G401 (cell line): ENCODE measurements around the gene KIFC3. TPM values are rescaled to one million over a fixed set of nuclear protein-coding genes. Genes with fewer than 3 reads are reported as not detected.

Experiments used
- DNase-seq: peaks from one replicate; pipeline ENCODE4 v3.0.0-alpha.2; 2015; ENCODE audit warnings: low spot score
- in situ Hi-C: cut with HindIII; loops from 2 replicates; pipeline ENCODE4 v1.10.0; 2016; ENCODE audit warnings: low sequenced_read_pairs, mixed read lengths
- total RNA-seq: library from RNA; depleted of rRNA; stranded (reverse); fragments of >200 nt; shearing (Covaris generic); gene quantifications from 2 replicates; pipeline ENCODE4 v1.2.3, GENCODE V29; 2014

The KIFC3 gene
- total RNA-seq, 1 experiment from 2014 or later, result 53.5 TPM

DNA sequence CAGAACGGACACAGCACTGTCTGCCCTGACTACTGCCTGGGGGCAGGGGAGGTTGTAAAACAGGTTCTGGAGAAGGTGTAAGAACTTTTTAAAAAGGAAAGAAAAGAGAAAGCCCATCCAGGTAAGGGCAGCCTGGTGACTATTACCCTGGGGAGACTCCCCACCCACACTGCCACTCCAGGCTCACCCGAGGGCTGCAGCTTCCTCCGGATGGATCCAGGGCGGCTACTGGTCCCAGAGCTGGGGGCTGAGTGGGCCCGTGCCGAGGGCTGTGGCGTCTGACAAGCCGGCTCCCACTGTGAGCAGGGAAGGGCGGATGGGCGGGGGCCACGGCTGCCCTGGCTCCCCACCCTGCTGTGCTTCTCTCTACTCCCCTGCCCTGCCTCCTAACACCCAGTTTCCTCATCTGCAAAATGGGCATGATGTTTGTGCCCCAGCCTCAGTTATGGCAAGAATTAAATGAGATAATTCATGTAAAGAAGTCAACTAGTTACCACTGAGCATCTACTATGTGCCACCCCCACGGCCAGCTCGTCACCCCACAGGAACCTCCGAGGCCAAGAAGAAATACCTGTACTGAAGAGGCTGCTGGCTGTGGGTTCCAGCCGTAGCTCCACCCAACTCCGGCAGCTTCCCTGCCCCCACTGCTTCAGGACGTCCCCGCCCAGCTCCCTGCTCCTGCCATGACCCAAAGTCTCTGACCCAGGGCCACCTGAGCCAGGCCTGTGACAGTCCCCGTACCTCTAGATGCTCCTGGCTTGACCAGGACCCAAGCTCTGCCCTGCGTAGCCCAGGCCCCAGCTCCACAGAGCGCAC is 42.5 kb downstream of the KIFC3 start:
- in situ Hi-C loops, result loop anchor here (5.0 kb wide), 1 partner anchor 38 kb away; no protein-coding TSS in a partner anchor

GRCh38 chr16:57759131-57759530 is 43.2 kb downstream of the KIFC3 start:
- in situ Hi-C loops, result loop anchor here (5.0 kb wide), 1 partner anchor 38 kb away; no protein-coding TSS in a partner anchor
- no peak for DNase-seq

More for the DNA sequence above, 42.5 kb downstream of the KIFC3 start:
- no peak for DNase-seq

DNA sequence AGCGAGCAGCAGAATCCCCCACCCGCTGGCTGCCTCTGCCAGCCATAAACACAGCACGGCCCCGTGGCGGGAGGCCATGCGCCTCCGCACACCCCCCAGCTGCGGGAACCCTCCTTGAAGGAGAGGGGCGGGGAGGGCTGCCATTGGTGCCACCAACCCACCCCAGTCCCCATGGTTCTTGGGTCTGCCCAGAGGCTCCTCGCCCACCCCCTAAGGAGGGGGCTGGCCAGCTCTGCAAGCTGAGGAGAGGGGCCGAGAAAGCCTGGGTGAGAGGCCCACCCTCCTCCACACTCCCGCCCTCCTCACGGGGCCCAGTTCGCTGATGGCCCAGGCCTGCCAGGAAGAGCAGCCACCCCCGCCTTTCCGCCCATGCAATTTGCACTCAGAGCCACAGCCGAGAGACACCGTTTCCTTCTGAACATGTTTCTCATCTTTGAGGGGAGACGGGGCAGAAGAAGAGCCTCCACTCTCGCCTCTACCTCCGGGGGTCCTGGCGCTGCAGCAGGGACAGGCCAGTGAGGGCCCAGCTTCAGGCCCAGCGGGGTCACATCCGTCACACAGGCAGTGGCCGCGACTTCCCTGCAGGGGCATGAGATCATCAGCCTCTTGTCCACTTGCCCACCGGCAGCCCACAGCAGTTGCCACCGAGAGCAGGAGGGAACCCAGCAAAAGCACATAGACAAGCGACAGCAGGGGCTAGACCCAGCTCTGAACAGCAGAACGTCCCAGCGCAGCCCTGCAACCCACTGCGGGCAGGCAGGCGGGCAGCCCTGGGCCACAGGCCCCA is 43.8 kb downstream of the KIFC3 start:
- no peak for DNase-seq
- in situ Hi-C loops, result loop anchor here (5.0 kb wide), 1 partner anchor 39 kb away; no protein-coding TSS in a partner anchor

DNA sequence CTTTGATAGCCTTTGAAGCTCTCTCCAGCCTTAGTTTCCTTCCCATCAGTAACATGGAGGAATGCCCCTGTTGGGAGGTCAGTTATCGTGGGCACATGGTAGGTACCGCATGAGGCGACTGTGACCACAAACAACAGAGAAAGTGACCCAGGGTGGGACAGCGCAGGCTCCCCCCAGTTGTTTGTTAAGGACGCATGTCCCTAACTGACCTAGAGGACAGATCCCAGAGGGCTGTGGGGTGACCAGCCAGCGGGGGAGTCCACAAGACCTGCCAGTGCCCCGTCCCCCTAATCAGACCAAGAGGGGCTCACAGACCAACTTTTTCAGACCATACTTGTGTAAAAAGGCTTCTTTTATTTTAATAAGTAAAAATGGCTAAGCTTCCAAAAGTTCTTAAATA is 44.4 kb downstream of the KIFC3 start:
- in situ Hi-C loops, result loop anchor here (5.0 kb wide), 1 partner anchor 39 kb away; no protein-coding TSS in a partner anchor
- DNase-seq, result no peak

DNA sequence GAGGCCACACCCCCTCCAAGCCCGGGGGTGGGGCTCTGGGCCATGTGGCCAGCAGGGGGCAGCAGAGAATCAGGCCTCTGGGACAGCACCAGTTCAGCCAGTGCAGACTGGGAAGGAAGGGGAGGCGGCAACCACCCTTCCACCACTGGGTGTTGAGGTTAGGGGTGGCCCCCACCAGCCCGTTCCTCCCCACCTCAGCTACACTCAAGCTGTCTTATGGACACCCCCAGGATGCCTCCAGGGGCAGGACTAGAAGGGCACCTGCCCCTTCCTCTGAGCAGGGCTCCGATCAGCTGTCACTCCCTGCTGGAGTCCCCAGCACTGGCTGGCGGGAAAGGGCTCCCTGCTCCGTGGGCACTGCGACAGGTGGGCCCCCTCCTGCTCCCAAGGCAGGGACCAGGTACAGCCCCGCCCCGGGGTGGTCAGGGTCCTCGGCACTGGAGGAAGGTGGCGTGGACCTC is 44.9 kb downstream of the KIFC3 start:
- in situ Hi-C loops, result loop anchor here (5.0 kb wide), 1 partner anchor 40 kb away; no protein-coding TSS in a partner anchor
- DNase-seq, result peak; percentile 71

DNA sequence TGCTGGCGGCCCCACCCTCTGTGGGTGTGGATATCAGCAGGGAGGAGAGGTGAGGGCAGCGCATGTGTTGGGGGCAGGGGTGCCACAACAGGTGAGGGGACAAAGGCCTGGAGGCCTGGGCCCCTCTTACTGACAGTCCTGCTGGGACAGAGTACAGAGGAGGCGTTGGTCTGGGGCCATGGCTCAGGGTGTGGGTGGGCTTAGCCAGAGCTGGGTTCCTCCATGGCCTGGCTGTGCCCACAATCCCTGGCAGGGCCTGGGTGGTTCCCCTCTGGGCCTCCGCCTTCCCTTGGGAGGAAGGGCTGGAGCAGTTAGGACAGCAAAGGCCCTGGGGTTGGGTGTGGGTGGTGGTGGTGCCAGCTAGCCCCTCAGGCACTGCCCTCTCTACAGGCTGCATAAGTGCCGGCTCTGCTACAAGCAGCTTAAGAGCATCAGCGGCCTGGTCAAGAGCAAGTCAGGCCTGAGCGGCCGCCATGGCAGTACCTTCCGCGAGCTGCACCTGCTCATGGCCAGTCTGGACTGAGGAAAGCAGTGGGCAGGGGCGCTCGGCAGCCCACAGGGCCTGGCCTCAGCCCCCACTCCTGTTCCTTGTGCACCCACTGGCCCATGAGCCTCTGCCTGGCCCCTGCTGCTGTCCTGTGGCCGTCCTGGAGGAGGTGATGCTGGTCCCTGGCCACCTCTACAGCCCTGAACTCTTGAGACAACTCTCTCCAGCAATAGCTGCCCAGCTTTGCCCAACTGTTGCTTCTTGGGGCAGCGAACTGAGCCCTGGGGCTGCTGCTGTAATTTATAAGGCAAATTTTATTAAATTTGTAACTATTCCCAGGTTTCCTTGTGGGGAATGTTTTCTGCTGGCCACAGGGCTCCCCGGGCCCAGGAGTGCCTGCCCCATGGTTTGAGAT is 45.6 kb downstream of the KIFC3 start:
- in situ Hi-C loops, result loop anchor here (5.0 kb wide), 1 partner anchor 41 kb away; no protein-coding TSS in a partner anchor
- DNase-seq, result no peak

GRCh38 chr16:57755726-57756423 is 46.4 kb downstream of the KIFC3 start:
- DNase-seq, result no peak
- in situ Hi-C loops, result loop anchor here (5.0 kb wide), 1 partner anchor 41 kb away; no protein-coding TSS in a partner anchor

DNA sequence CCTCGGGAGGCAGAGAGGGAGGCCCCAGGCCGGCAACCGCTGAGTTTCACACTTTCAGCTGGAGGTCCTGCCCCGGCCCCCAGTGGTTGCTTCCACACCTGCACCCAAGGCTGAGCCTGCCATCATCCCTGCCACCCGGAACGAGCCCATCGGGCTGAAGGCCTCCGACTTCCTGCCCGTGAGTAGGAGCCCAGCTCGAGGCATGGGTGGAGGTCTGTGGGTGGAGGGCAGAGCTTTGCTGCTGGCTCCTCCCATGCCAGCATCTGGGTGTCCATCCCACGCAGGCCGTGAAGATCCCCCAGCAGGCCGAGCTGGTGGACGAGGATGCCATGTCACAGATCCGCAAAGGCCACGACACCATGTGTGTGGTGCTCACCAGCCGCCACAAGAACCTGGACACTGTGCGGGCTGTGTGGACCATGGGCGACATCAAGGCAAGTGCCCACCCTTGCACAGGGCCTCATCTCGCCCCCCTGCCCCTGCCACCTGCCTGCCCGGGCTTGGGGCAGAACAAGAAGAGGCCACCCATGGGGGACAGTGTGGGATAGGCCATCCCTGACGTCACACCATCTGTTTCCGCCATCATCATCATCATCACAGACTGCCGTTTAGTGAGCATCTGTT is 47.1 kb downstream of the KIFC3 start:
- no peak for DNase-seq
- in situ Hi-C loops, result loop anchor here (5.0 kb wide), 1 partner anchor 42 kb away; no protein-coding TSS in a partner anchor

DNA sequence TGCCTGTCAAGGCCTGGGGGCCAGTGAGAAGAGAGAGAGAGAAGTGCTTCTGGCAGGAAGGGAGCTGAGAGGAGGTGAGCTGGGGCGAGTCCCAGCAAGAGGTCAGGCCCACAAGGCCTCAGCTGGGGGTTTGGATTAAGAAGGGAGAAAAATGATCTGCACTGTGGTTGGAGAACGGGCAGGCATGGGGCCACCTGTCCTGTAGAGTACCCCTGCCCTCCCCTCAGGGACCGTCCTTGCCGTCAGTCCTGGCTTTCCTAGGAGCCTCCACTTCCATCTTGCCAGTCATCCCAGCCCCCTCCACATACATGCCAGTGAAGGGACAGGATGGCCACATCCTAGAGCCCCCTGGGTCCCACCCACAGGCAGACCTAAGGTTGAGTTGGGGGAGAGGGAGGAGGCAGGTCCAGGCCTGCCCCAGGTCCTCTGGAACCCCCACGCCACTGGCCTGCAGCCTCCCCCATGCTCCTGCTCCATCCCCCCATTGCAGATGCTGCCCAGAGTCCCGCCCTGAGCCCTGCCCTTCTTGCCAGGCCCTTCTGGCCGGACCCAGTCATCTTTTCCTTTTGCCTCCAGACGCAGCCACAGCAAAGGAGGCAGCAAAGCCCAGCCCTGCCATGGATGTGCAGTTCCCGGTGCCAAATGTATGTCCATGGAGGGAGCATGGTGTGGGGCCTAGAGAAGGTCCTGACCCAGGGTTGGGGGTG is 47.8 kb downstream of the KIFC3 start:
- in situ Hi-C loops, result loop anchor here (5.0 kb wide), 1 partner anchor 43 kb away; no protein-coding TSS in a partner anchor
- DNase-seq, result no peak

DNA sequence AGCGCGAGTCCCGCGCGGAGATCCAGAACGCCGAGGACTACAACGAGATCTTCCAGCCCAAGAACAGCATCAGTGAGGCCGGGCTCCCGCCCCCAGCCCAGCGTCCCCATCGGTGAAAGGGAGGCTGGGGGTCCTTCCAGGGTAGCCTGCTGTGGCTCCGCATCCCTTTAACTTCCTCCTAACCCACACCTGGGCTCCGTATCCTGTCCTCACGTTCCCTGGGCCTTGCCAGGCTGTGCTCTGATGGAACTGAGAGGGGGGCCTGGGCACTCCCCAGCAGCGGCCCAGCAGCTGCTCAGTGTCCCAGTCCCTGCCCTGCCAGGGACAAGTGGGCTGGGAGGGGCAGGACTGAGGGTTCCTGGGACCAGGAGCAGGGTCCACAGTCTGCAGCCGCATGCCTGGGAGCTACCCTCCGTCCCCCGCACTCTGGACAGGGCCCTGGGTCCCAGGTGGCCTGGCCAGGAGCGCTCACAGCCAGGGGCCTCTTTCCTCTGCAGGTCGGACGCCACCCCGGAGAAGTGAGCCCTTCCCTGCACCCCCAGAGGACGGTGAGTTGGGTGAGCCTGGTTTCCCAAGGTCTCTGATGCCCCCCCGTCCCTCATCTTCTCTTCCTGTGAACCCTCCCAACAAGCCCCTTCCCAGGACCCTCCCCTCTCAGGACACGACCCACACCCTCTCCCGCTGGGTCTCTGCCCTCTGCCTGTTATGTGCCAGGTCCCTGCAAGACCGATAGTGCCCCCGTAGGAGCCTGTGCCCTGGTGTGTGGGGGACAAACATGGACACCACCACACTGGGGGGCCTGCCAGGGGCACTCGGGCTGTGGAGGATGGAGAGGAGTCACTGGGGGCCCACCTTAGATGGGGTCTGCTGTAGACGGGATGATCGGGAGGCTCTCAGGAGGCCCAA is 48.6 kb downstream of the KIFC3 start:
- in situ Hi-C loops, result no loop called here
- DNase-seq, result no peak

DNA sequence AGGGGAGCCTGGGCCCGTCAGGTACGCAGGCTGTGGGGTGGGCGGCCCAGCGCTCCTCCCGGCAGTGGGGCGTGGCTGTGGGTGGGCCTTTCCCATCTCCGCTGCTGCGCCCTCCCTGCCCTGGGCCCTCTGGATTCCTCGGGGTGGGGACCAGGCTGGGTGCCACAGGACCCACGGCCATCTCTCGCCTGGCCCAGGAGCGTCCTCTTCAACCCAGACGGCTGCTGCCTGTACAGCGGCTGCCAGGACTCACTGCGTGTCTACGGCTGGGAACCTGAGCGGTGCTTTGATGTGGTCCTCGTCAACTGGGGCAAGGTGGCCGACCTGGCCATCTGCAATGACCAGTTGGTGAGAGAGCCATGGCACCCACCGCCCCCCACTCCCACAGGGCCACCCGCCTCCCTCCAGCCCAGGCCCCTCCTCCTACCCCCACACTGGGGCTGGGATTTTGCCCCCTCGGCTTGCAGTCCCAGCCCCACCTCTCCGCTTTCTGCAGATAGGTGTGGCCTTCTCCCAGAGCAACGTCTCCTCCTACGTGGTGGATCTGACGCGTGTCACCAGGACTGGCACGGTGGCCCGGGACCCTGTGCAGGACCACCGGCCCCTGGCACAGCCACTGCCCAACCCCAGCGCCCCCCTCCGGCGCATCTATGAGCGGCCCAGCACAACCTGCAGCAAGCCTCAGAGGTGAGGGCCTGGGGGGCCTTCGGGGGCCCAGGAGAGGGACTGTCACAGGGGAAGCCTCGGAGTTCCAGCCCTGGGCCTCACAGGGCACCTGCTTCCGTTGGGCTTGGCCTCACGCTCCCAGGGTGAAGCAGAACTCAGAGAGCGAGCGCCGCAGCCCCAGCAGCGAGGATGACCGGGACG is 49.5 kb downstream of the KIFC3 start:
- no peak for DNase-seq
- in situ Hi-C loops, result no loop called here

- in situ Hi-C loops, result no loop called here
Observed at GRCh38 chr16:57752203-57752580, 50.1 kb downstream of the KIFC3 start.

DNA sequence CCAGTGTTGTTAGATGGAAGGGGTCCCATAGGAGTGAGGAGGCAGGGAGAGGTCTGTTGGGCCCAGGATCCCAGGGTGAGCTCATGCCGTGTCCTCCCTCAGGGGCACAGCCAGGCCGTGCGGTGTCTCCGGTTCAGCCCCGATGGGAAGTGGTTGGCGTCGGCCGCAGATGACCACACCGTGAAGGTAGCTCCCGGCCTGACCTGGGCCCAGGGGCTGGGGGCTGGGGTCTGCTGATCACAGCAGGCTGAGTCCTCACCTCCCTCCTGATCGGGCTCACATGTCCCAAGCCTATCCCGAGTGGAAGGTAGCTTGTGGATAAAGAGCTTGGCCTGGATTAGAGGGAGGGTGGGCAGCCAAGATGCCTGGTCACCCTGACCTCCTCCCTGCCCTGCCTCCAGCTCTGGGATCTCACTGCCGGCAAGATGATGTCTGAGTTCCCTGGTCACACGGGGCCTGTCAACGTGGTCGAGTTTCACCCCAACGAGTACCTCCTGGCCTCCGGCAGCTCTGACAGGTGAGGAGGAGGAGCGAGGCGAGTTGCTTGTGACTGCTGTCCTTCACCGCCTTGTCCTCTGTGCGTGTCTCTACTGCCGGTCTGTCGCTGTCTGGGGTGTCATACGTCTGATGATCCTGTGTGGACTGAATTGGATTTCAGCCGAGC is 50.6 kb downstream of the KIFC3 start:
- in situ Hi-C loops, result no loop called here
- no peak for DNase-seq

More at GRCh38 chr16:57752203-57752580, 50.1 kb downstream of the KIFC3 start:
- DNase-seq, result no peak

- no peak for DNase-seq
- in situ Hi-C loops, result no loop called here
Observed at GRCh38 chr16:57750796-57751538, 51.3 kb downstream of the KIFC3 start.
